Stimulated activated CD8-positive, alpha-beta memory T cell treated with anti-CD3 and anti-CD28 coated beads, Interleukin-15, amount 100 ng/mL, for 4 hours (primary cell): Measurements from ENCODE around the gene PRKCE.

Experiments used
- DNase-seq, 2 donors: peaks; one replicate each; pipeline ENCODE4 v3.0.0-alpha.2; 2020; ENCODE audit warnings: low read depth in 2 of 2

Gene PRKCE

DNA sequence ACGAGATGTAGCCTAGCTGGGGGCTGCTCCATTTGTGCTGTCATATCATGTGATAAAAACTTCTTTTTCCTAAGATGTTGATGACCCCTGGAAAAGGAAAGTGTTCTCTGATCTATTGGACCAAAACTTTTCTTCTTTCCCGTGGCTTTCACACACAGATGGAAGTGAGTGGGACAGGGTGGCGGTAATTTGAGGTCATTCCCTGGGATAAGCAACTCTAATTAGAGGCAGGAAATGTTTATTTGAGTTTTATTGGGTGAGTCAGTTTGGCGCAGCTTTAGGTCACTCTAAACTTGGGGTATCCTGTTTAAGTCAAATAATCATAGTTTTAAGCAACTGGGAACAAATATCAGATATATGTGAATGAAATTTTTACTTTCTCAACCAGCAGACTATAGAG is 424.8 kb downstream of the PRKCE start:
- DNase-seq = no peak

DNA sequence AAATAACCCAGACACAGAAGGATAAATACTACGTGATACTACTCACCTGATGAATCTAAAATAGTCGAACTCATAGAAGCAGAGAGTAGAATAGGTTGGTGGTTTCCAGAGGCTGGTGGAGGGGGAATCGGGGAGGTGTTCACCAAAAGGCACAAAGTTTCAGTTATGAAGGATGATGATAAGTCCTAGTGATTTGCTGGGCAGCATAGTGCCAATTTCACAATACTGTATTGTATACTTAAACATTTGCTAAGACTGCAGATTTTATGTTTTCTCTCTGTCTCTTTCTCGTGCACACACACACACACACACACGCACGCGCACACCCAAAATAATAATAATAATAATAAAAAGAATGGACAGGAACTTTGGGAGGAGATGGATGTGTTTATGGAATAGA is 425.4 kb downstream of the PRKCE start:
- no peak for DNase-seq

DNA sequence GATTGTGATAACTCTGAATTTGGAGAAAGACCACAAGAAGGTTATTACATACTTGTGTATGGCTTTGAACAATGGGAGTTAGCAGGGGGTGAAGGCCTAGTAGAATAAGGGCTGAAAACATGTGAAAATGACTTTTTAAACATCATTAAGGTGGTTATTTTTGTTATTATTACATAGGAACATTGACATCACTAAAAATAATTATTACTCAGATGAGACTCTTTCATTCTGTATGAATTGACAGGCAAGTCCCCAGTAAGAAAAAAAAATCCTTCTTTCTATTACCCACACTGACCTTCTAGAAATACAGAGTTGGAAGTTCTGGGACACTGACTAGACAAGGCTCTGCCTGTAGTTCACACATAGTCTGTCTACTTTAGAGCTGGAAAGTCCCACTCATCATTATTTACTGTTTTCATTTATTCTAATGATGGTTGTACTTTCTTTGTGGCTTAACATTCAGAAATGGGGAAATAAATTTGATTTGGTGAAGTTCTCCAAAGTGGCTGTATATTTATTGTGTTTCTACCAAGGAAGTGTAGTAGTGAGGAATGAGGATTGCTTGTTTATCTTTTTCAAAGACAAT is 426.1 kb downstream of the PRKCE start:
- no peak for DNase-seq

DNA sequence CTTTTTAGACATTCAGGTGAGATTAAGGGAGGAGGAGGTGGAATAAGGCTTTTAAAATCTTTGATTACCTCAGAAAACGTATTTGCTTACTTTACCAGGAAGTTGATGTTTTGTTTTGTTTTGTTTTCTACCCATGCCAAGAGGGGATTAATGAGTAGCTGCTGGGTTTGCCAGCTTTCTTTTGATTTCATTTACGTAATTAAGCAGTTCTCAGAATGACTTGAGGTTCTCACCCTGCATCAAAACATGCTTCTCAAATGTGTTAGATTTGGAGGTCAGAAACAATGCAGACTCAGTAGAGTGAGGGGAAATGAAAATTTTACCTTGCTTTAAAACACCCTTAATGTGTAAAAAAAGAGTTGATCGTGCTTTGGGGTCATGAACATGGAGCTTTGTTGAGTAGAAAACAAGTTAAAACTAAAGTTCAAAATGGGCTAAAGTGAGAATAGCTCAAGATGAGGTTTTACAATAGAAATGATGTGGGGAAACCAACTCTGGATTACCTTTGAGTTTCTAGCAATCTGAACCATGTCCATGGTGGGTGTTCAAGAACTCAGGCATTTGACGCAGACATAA is 428.6 kb downstream of the PRKCE start:
- no peak for DNase-seq

DNA sequence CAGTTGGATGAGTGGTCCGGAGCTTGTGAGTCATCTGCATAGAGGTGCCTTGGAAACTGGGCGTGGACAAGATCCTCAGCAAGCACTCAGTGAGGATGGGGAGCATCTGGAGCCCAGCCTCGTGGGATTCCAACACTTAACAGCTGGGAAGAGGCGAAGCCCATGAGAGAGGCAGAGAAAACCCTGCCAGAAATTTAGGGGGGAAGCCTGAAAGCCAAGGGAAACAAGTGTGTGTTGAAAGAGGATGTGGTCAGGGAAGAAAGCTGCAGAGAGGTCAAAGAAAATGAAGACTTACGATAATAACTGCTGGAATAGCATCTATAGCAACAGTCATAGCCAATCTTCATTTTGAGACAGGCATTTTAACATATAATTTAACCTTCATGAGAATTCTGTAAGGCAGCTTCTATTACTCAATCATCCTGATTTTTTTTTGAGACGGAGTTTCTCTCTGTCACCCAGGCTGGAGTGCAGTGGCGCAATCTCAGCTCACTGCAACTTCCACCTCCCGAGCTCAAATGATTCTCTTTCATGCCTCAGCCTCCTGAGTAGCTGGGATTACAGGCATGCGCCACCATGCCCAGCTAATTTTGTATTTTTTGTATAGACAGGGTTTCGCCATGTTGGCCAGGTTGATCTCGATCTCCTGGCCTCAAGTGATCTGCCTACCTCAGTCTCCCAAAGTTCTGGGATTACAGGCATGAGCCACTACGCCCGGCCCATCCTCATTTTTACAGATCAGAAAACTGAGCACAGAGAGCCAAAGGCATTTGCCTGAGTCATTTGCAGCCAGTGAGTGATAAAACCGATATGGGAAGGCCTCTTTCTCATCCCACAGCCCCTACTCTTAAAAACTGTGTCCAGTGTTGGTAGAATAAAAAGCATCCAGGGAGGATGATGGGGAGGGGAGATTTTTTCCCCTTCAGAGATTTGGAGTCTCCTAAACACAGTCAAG is 431.3 kb downstream of the PRKCE start:
- no peak for DNase-seq

DNA sequence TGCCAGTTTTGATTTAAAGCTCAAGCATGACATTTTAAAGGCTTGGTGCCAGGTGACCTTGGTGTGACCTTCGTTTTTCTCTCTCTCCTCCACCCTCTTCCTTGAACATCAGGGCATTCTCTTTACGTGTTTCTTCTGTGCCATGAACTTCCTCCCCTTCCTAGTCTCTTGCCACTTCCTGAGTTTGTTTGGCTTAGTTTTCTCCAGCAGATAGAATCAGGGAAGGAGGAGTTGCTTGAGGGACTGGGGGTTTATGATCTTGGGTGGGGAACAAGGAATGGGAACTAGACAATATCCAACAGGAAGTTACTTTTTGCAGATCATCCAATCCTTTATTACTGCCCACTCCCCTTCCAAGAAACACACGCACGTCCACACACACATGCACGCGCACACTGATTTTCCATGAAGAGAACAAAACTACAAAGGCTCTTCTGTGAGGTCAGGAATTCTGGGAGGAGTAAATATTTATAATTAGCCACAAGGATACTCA is 435.1 kb downstream of the PRKCE start:
- DNase-seq = no peak

DNA sequence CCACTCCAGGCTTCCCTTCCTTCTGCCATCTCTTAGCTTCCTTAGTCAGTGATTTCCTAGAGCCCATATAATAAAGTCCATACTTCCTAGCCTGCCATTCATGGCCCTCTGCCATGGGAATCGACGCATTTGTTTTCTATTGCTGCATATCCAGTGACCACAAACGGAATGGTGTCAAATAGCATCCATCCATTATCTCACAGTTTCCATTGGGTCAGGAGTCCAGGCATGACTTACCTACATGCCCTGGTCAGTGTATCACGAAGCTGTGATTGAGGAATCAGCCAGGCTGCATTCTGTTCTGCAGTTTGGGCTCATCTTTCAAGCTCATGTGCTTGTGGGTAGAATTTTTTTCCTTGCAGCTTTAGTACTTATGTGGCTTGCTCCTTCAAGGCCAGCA is 436.0 kb downstream of the PRKCE start:
- no peak for DNase-seq

DNA sequence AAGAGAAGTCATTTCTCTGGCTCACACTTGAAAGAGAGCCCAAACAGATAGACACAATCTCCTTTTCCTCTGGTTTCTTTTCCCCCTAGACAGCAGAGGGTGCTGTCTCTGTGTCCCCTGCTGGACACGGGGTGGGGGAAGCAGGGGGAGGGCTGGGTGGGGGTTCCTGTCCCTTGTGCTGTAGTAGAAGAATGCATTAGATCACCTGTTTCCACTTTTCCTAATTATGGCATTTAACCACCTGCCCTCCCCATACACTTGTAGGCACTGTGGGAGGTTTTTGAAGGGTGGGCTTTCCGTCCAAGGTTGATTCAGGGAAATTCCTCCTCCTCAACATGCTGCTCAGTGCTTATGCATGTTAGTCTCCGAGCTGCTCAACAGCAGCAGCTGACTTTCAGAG is 439.5 kb downstream of the PRKCE start:
- DNase-seq = no peak

DNA sequence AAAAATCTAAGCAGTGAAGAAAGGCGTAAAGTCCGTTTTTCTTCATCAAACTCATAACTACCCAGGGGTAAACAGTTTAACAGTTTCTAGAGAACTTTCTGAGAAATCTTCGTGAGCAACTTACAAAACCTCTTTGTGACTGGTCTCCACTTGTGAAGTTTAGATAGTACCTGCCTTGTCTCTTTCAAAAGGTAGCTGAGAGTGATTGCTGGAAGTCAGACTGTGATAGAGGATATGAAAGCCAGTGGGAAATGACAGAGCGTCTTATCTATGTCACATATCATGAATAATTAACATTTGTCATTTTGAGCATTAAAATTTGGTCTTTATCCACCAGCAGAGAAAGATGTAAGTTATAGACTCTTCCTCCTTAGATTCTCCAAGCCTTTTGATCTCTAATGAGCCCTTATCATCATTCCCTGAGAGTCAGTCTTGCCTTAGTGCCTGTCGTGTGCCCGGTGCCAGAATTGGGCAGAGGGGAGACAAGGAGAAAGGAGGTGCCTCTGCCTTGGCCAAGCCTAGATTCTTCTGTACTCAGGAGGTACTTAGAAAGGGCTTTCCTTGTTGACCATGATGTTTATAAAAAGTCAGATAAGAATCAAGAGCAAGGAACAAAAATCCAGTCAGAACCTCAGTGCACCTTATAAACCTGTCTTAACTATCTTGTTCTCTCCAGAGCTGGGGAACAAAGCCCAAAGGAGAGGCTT is 440.6 kb downstream of the PRKCE start:
- DNase-seq = no peak

DNA sequence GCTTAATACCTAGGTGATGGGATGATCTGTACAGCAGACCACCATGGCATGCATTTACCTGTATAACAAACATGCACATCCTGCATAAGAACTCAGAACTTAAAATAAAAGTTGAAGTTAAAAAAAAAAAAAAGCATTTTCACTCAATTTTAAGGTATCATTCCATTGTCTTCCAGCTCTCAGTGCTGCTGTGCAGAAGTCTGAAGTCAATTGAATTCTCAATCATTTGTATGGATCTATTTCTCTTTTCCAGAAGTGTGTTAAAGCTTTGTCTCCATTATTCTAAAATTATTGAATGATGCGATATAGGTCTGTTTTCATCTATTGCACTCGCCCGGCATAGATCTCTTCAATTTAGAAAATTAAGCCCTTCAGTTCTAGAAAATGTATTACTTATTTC is 443.2 kb downstream of the PRKCE start:
- DNase-seq = no peak

DNA sequence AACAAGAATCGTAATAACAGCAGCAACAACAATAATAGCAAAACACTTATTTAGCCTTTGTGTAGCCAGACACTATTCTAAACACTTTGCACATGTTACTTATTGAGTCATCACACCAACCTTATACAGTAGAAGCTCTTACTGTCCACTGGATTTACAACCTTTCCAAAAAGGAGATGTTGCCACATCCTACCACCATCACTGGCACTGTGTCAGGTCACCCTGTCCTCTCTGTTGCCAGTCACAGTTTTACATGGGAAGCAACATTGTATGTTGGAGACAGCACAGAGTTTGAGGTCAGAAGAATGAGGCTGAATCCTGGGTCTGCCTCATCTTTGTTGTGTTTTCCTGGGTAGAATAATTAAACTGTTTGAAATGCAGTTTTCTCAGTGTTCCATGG is 444.4 kb downstream of the PRKCE start:
- no peak for DNase-seq

DNA sequence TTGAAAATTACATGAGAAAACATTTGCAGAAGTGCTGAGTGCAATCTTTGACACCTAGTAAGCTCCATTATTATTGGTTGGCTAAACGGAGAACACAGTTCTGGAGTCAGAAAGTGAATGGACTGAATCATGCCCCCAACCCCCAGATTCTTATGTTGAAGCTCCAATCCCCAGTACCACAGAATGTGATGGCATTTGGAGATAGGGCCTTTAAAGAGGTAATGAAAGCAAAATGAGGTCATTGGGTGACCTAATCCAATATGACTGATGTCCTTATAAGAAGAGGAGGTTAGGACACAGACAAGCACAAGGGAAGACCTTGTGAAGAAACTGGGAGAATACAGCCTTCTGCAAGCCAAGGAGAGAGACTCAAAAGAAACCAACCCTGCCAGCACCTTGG is 444.8 kb downstream of the PRKCE start:
- no peak for DNase-seq

DNA sequence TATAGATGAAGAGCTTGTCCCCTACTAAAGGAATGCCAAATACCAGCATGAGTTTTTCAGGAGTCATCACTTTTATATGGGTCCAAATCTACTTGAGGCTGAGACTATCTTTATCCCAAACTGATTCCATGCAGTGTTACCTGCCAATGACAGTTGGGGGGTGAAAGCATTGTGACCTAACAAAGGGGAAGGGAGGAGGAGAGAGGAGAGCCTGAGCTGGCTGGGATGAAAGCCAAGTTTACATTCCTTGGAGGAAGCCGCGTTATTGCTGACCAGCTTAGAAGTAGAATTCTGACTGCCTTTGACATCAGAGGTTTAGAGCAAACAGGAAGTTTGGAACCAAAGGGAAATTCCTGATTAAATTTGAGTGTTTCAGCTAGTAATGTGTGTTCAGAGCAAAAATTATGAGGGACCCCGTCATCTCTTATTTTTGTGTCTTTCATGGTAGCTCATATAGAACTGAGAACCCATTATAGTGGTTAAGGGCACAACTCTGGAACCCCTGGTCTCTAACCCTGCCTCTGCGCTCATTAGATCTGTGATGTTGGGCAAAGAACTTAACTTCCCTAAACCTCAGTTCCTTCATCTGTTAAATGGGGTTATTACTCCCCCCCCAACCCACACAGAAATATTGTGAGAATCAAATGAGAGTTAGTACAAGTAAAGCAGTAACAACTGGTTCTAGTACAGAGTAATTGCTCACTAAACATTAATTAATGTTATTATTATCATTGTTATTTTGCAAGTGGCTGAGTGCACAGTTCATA is 446.4 kb downstream of the PRKCE start:
- no peak for DNase-seq

DNA sequence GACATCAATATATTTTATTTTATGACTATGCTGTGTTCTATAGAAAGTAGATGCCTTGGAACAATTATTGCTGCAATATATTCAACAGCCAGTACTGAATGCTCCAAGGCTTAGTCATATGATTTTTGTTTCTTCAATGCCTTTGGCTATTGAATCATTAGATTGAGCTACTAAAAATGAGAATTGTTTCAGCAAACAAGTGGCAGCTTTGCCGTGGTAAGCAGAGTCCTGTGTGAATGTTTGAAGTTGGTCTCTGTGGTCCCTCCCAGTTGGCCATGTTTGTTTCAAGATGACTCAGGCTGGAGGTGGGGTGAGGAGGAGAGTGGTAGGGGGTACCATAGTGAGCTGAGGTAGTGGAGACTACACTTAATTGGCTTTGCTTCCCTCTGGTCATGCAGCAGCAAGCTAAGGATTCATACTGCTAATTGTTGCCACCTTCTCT is 447.2 kb downstream of the PRKCE start:
- no peak for DNase-seq

DNA sequence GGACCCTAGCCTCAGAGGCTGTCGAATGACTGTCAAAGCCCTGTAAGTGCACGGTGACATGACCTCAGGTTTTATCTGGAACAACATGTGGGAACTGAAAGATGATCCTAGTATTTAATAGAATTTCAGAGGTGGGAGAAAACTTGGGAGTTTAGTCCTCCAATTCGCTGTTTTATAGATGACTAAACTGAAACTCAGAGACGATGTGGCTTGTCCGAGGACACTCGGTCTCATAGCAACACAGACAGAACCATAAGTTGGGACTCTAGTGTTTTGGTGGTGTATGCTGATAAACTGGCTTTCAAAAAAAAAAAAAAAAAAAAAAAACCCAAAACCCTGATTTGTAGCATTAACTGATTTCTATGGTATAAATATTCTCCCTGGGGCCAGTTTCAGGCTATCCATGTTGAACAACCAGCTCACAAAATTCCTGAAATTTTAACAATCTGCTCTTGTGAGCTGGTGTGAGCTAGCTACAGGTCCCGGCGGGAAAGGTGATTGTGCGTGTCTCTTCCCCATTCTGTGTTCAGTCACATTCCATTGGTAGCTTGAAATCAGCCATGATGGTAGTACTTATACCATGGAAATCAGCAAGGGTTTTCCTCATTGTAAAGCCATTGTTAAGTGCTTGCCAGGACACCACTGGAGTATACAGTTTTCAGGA is 450.2 kb downstream of the PRKCE start:
- no peak for DNase-seq

DNA sequence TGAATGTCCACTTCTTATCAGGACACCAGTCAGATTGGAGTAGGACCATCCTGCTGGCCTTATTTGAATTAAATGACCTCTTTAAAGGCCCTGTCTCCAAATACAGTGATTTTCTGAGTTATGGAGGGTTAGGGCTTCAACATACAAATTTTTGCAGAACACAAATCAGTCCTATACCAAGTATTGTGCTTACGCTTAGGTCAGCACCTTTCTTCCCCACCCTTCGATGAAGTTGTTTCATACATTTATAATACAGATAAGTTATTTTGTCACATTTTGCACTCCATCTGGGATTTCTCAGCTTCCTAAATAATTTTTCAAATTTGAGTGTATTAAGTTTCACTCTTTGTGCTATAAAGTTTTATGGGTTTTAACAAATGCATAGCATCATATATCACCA is 455.2 kb downstream of the PRKCE start:
- no peak for DNase-seq

DNA sequence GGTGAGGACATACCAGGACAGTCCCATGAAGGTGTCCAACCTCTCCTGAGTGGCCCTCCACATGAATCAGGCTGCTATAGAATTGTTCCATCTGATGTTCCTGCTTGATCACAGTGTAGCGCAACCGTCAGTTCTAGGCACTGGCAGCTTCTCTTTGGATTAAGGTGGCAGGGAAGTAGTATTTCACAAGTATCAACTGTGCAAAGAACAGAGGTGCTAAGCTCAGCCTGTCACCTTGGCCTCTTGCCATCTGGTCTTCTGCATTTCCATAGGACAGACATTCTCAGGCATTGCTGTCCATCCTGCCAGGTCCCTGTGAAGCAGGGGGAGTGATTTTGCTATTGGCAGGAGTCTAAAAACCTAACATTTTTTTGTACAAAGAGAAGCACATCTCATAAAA is 463.5 kb downstream of the PRKCE start:
- DNase-seq = no peak

DNA sequence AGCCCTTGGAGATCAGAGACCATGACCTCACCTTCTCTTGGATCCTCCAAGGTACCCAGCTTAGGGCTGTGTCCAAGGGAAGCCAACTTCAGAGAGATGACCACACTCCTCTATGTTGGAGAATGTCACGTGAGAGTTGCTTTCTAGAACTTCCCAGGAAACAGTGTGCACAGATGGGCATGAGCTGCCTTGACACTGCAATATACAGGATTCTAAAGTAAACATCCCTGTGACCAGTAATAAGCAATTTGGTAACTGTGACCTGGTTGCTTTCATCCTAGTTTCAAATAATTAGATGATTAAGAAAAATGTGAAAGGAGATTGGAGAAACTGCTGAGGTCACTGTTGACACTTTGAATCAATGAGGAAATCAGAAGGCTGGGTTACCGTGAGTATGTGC is 464.7 kb downstream of the PRKCE start:
- DNase-seq = no peak

DNA sequence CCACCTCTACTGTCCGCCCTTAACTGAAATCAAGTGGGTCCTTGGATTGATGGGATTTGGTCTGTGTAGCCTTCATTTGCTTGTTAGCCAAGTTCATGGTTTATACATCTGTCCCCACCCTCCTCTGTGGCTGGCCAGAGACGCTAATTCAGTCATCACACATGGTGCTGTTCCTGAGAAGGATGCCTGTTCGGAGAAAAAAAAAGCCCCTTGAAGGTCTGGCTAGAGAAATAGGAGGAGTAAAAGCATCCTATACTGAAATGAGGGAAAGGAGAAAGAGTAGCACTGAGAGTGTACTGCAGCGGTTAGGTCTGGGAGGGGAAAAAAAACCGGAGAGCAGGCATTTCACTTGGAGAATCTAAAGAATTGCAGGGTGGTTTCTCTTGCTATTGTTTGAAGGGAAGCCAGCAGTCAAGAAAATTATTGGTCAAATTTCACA is 465.1 kb downstream of the PRKCE start:
- no peak for DNase-seq

DNA sequence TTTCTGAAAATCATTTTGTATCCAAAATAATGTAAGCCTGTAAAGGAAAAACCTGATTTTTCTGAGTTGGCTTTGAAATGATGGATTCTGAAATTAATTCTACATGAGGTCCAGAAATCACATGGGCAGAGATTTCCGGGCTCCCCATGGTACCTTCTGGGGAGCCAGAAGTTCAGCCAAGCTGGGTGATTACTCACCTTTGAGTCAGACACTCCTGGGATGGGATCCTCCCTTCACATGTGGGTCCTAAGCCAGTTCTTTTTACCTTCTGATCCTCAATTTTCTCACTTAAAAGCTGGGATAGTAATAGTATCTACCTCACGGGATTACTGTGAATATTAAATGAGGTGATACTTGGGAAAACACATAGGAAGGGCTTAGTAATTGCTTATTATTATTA is 465.9 kb downstream of the PRKCE start:
- DNase-seq = no peak

DNA sequence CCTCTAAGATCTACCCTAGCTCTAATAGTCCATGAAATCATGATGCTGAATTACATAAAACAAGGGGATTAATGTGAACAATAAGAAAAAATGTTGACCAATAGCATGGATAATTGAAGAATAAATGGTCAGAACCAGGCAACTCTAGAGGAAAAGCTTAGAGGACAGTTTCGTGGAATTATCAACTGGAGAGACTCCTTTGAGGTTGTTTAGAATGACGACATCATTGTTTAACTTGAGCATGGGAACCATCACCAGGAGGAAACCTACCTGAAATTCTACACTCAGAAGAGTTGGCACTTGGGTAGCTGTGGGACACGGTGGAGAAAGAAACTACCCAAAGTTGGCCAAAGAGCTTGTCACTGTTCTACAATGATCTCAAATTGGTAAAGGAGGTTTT is 466.5 kb downstream of the PRKCE start:
- DNase-seq = no peak
